Parathyroid adenoma (tissue), 2 donors: ENCODE data around the gene CDK5R1.
"Not testable (repeated sequence)": the region's sequence is repeated elsewhere in the genome, so short reads cannot be mapped to it uniquely, and the experiment has no call there.

Source experiments
- H2AFZ ChIP-seq: fragments of 300-600 bp; sonication (generic); one replicate; pipeline ENCODE4 v1.7.0; 2017; ENCODE audit warnings: antibody characterized with exemption, mild to moderate bottlenecking
- H3K27ac ChIP-seq: fragments of 300-600 bp; sonication (generic); one replicate; pipeline ENCODE4 v1.7.0; 2017
- H3K27me3 ChIP-seq: fragments of 300-600 bp; sonication (generic); one replicate; pipeline ENCODE4 v1.7.0; 2017; ENCODE audit warnings: low read length; ENCODE audit not compliant: control insufficient read depth, insufficient read depth
- H3K36me3 ChIP-seq: fragments of 300-600 bp; sonication (generic); one replicate; pipeline ENCODE4 v1.7.0; 2017; ENCODE audit warnings: low read length; ENCODE audit not compliant: control insufficient read depth, insufficient read depth
- H3K4me1 ChIP-seq: fragments of 300-600 bp; sonication (generic); one replicate; pipeline ENCODE4 v1.7.0; 2017; ENCODE audit warnings: control low read depth
- H3K4me2 ChIP-seq: fragments of 300-600 bp; sonication (generic); one replicate; pipeline ENCODE4 v1.7.0; 2017; ENCODE audit warnings: low read length
- H3K4me3 ChIP-seq: fragments of 300-600 bp; sonication (generic); one replicate; pipeline ENCODE4 v1.7.0; 2017; ENCODE audit warnings: low read depth, low read length
- H3K79me2 ChIP-seq: fragments of 300-600 bp; sonication (generic); one replicate; pipeline ENCODE4 v1.7.0; 2017; ENCODE audit warnings: control low read depth
- H3K9ac ChIP-seq: fragments of 300-600 bp; sonication (generic); one replicate; pipeline ENCODE4 v1.7.0; 2017; ENCODE audit warnings: mild to moderate bottlenecking
- H3K9me3 ChIP-seq: fragments of 300-600 bp; sonication (generic); one replicate; pipeline ENCODE4 v1.7.0; 2017; ENCODE audit warnings: low read length; ENCODE audit not compliant: control insufficient read depth
- CTCF ChIP-seq: fragments of 300-600 bp; sonication (generic); IDR thresholded peaks from one replicate; pipeline ENCODE4 v1.7.0; 2017; ENCODE audit warnings: antibody characterized with exemption, mild to moderate bottlenecking
- donor health status: primary hyperparathyroidism.

Gene CDK5R1

GRCh38 chr17:32523017-32523680 is 36.4 kb downstream of the CDK5R1 start:
- Histone ChIP-seq H3K4me2 (no peak overlapping the region), H3K4me3 (no peak overlapping the region), H3K79me2 (no peaks in the 10 kb centered on the region), H3K27me3 (no peaks in the 10 kb centered on the region), H3K27ac (no peak overlapping the region), H3K4me1 (peaks cover 7% of the 10 kb centered on the region), H3K9ac (no peak overlapping the region), H3K36me3 (no peaks in the 10 kb centered on the region), H2AFZ (no peak overlapping the region), H3K9me3 (no peaks in the 10 kb centered on the region)
- no peak for TF ChIP-seq CTCF

GRCh38 chr17:32523827-32524552 is 37.2 kb downstream of the CDK5R1 start:
- no peak overlapping the region for H3K4me2 ChIP-seq
- no peak for TF ChIP-seq CTCF
- no peaks in the 10 kb centered on the region for H3K27me3 ChIP-seq
- H3K4me1 ChIP-seq: peaks cover 7% of the 10 kb centered on the region
- H3K9ac ChIP-seq: no peak overlapping the region
- no peaks in the 10 kb centered on the region for H3K36me3 ChIP-seq
- H2AFZ ChIP-seq: no peak overlapping the region
- no peaks in the 10 kb centered on the region for H3K9me3 ChIP-seq
- no peaks in the 10 kb centered on the region for H3K79me2 ChIP-seq
- no peak overlapping the region for H3K27ac ChIP-seq
- no peak overlapping the region for H3K4me3 ChIP-seq

- H3K79me2 ChIP-seq, H3K4me1 ChIP-seq, H3K4me3 ChIP-seq, H3K36me3 ChIP-seq, H3K27me3 ChIP-seq, H3K9ac ChIP-seq, H3K4me2 ChIP-seq, H3K27ac ChIP-seq, H2AFZ ChIP-seq, H3K9me3 ChIP-seq: not testable (repeated sequence)
Observed at GRCh38 chr17:32524553-32524880, 37.7 kb downstream of the CDK5R1 start.

GRCh38 chr17:32525122-32525521 is 38.3 kb downstream of the CDK5R1 start:
- Histone ChIP-seq H3K4me2 (no peak overlapping the region), H3K9ac (no peak overlapping the region), H3K27me3 (no peaks in the 10 kb centered on the region), H2AFZ (no peak overlapping the region), H3K4me1 (peaks cover 3% of the 10 kb centered on the region), H3K9me3 (no peaks in the 10 kb centered on the region), H3K79me2 (no peaks in the 10 kb centered on the region), H3K4me3 (no peak overlapping the region), H3K36me3 (no peaks in the 10 kb centered on the region), H3K27ac (no peak overlapping the region)
- no peak for TF ChIP-seq CTCF

- no peak for TF ChIP-seq CTCF
Observed at GRCh38 chr17:32527146-32527545, 40.4 kb downstream of the CDK5R1 start.

More at GRCh38 chr17:32527146-32527545, 40.4 kb downstream of the CDK5R1 start:
- no peak overlapping the region for H3K27ac ChIP-seq
- H3K79me2 ChIP-seq: no peaks in the 10 kb centered on the region
- no peak overlapping the region for H3K9ac ChIP-seq
- no peaks in the 10 kb centered on the region for H3K36me3 ChIP-seq
- no peak overlapping the region for H3K4me2 ChIP-seq
- no peak overlapping the region for H3K4me3 ChIP-seq
- no peaks in the 10 kb centered on the region for H3K4me1 ChIP-seq
- H3K27me3 ChIP-seq: no peaks in the 10 kb centered on the region
- H3K9me3 ChIP-seq: no peaks in the 10 kb centered on the region
- H2AFZ ChIP-seq: no peak overlapping the region
